Renal cortical epithelial cell (primary cell): ENCODE data around the gene C1QTNF1. TPM values are rescaled to one million over a fixed set of nuclear protein-coding genes. Genes with fewer than 3 reads are reported as not detected.
A peak's percentile ranks its signal among the peaks of the same experiment; 100 is the strongest.
"Not testable (repeated sequence)": the region's sequence is repeated elsewhere in the genome, so short reads cannot be mapped to it uniquely, and the experiment has no call there.

Source experiments
- DNase-seq: peaks from one replicate; pipeline ENCODE4 v3.0.0-alpha.2; 2011; ENCODE audit warnings: low read depth
- total RNA-seq: library from RNA; depleted of rRNA; stranded (reverse); fragments of >200 nt; gene quantifications from 2 replicates; pipeline ENCODE4 v1.2.3, GENCODE V29; 2014

Gene C1QTNF1
- total RNA-seq, 1 donor from 2014 or later, result 26.1 TPM

GRCh38 chr17:79005063-79005861 lies 18.7 kb upstream of the C1QTNF1 start:
- peak; percentile 14 for DNase-seq

GRCh38 chr17:79006046-79006445 lies 17.9 kb upstream of the C1QTNF1 start:
- no peak for DNase-seq

GRCh38 chr17:79006794-79007503 lies 17.0 kb upstream of the C1QTNF1 start:
- no peak for DNase-seq

- no peak for DNase-seq
These were observed 16.2 kb upstream of the C1QTNF1 start for GRCh38 chr17:79007504-79008381.

- no peak for DNase-seq
These were observed 15.1 kb upstream of the C1QTNF1 start for GRCh38 chr17:79008666-79009387.

- peak; percentile 70 for DNase-seq
These were observed 14.3 kb upstream of the C1QTNF1 start, which contains the start of gene CANT1 for GRCh38 chr17:79009397-79010303. Gene CANT1, minus strand, starts transcription at chr17:79009764. Its CDS starts 12,142 bp downstream, at chr17:78997622.

- DNase-seq, result no peak
These were observed 13.7 kb upstream of the C1QTNF1 start for GRCh38 chr17:79010304-79010646.

- peak; percentile 16 for DNase-seq
These were observed 12.4 kb upstream of the C1QTNF1 start for GRCh38 chr17:79011451-79012147.

GRCh38 chr17:79012563-79013134 lies 11.3 kb upstream of the C1QTNF1 start:
- DNase-seq, result no peak

- DNase-seq, result no peak
These were observed 9.7 kb upstream of the C1QTNF1 start for GRCh38 chr17:79014158-79014758.

- no peak for DNase-seq
These were observed 6.2 kb upstream of the C1QTNF1 start for GRCh38 chr17:79017546-79018369.

GRCh38 chr17:79018370-79018695 lies 5.6 kb upstream of the C1QTNF1 start:
- DNase-seq, result no peak

GRCh38 chr17:79019261-79019631 lies 4.7 kb upstream of the C1QTNF1 start:
- no peak for DNase-seq

- DNase-seq, result peak; percentile 66
These were observed 4.1 kb upstream of the C1QTNF1 start for GRCh38 chr17:79019632-79020584.

- no peak for DNase-seq
These were observed 3.2 kb upstream of the C1QTNF1 start for GRCh38 chr17:79020631-79021301.

- DNase-seq, result not testable (repeated sequence)
These were observed 2.0 kb upstream of the C1QTNF1 start for GRCh38 chr17:79021929-79022328.
